ENCODE results near the gene TENM3. TPM values are rescaled to one million over a fixed set of nuclear protein-coding genes. Genes with fewer than 3 reads are reported as not detected.

Gene TENM3
- total RNA-seq, 1 donor from 2014 or later = 11.0 TPM

DNA sequence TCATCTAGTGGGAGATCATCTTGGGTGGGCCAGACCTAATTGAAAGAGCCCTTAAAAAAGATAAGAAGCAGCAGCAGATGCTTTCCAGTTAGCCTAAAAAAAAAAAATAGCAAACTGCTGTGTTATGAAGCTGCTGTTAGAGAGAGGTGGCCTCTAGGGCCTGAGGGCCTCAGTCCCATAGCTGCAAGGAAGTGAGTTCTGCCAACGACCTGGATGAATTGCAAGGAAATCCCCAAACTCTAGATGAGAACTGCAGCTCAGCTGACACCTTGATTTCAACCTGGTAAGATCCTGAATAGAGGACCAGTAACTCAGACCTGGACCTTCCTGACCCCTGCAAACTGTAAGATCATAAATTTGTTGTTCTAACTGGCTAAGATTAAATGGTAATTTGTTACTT, 275.2 kb downstream of the TENM3 start:
- Histone ChIP-seq H3K27me3 (no peaks in the 10 kb centered on the region), H3K27ac (no peak overlapping the region), H3K4me3 (no peak overlapping the region), H3K9me3 (no peaks in the 10 kb centered on the region), H3K36me3 (no peaks in the 10 kb centered on the region), H3K4me1 (no peaks in the 10 kb centered on the region)
- TF ChIP-seq, protein P1, sequence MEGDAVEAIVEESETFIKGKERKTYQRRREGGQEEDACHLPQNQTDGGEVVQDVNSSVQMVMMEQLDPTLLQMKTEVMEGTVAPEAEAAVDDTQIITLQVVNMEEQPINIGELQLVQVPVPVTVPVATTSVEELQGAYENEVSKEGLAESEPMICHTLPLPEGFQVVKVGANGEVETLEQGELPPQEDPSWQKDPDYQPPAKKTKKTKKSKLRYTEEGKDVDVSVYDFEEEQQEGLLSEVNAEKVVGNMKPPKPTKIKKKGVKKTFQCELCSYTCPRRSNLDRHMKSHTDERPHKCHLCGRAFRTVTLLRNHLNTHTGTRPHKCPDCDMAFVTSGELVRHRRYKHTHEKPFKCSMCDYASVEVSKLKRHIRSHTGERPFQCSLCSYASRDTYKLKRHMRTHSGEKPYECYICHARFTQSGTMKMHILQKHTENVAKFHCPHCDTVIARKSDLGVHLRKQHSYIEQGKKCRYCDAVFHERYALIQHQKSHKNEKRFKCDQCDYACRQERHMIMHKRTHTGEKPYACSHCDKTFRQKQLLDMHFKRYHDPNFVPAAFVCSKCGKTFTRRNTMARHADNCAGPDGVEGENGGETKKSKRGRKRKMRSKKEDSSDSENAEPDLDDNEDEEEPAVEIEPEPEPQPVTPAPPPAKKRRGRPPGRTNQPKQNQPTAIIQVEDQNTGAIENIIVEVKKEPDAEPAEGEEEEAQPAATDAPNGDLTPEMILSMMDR (IDR thresholded peaks at IDR 0.05) = no peak
- TF ChIP-seq POLR2AphosphoS5 (IDR thresholded peaks at IDR 0.05; ENCODE audit: insufficient read depth in 1 of 2, low read depth in 1 of 2) (no peak), POLR2A (IDR thresholded peaks at IDR 0.05) (no peak)
- intact Hi-C loops (cut with DNase I) = no loop called here
- no peak for DNase-seq (ENCODE audit: extremely low spot score in 2 of 2)

DNA sequence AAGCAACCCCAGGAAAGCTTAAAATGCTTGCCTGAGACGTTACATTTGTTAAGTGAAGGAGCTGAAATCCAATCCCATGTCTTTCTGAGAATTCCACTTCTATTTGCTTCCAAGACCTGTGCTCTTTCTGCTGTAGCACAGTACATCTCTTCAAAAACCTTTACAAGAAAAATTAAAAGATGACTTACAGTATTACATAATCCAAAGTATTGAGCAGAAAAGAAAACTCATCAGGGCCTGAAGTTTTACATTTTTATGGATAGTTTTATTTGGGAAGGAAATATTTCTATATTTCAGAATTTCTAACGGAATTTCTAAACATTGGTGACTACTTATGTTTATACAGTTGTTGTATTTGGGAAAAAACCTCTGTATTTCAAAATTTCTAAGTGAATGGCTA, 276.3 kb downstream of the TENM3 start:
- Histone ChIP-seq H3K9me3 (no peaks in the 10 kb centered on the region), H3K27me3 (no peaks in the 10 kb centered on the region), H3K27ac (no peak overlapping the region), H3K4me3 (no peak overlapping the region), H3K4me1 (no peaks in the 10 kb centered on the region), H3K36me3 (no peaks in the 10 kb centered on the region)
- no peak for DNase-seq (ENCODE audit: extremely low spot score in 2 of 2)
- intact Hi-C loops (cut with DNase I) = no loop called here
- TF ChIP-seq POLR2AphosphoS5 (IDR thresholded peaks at IDR 0.05; ENCODE audit: insufficient read depth in 1 of 2, low read depth in 1 of 2) (no peak), POLR2A (IDR thresholded peaks at IDR 0.05) (no peak)
- TF ChIP-seq, protein P1 (IDR thresholded peaks at IDR 0.05) = no peak

DNA sequence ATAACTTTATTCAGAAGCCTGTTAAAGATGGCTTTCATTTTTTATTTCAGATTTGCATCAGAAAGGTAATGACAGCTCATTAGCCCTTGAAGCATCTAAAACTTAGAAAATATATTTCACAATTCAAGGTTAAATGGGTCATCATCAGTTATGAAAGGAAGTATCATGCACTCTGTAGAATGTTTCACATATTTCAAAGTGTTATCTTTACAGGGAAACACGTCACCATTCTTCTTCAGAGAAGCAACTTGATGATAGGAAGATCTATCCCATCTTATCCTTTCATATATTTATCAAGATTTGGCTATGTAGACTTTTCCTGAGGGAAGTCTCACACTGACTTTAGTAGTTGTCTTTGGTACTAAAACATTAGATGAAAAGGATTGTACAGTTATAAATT, 277.8 kb downstream of the TENM3 start:
- Histone ChIP-seq H3K4me3 (no peak overlapping the region), H3K9me3 (no peaks in the 10 kb centered on the region), H3K27ac (no peak overlapping the region), H3K36me3 (no peaks in the 10 kb centered on the region), H3K4me1 (no peaks in the 10 kb centered on the region), H3K27me3 (no peaks in the 10 kb centered on the region)
- no peak for DNase-seq (ENCODE audit: extremely low spot score in 2 of 2)
- TF ChIP-seq POLR2AphosphoS5 (IDR thresholded peaks at IDR 0.05; ENCODE audit: insufficient read depth in 1 of 2, low read depth in 1 of 2) (no peak), POLR2A (IDR thresholded peaks at IDR 0.05) (no peak)
- TF ChIP-seq, protein P1 (IDR thresholded peaks at IDR 0.05) = no peak
- intact Hi-C loops (cut with DNase I) = no loop called here

DNA sequence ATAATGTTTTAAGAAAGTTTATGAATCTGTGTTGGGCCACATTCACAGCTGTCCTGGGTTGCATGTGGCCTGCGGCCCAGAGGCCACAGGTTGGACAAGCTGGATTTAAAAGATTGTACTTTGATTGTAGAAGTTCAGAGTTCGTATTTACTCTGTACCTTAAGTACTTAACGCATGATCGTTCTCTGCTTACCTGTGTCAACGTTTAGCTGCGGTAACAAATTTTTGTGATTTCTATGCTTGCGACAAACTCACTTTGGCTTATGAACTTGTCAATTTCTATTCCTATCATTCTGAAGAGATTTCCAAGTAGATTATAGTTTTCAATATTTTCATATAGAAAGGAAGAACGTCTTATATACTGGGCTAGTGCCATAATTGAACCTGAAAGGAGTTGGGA, 285.6 kb downstream of the TENM3 start:
- H3K36me3 ChIP-seq = no peaks in the 10 kb centered on the region
- intact Hi-C loops (cut with DNase I) = no loop called here

DNA sequence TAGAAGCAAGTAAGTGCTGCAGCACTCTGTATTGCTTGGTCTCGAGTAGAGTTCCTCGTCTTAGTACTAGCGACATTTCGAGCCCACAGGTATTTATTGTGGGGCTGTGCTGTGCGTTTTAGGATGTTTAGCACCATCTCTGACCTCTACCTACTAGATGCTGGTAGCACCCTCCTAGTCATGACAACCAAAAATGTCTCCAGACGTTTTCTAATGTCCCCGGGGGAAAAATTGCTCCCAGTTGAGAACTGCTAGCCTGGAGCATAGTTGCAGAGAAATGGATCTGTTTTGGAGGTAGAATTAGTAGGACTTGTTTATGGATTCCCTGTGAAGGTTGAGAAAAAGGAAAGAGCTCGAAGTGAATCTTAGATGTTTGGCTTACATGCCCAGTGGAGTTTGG, 287.2 kb downstream of the TENM3 start:
- Histone ChIP-seq H3K27me3 (no peaks in the 10 kb centered on the region), H3K36me3 (no peaks in the 10 kb centered on the region), H3K9me3 (no peaks in the 10 kb centered on the region), H3K4me3 (no peak overlapping the region), H3K27ac (no peak overlapping the region), H3K4me1 (no peaks in the 10 kb centered on the region)
- no peak for TF ChIP-seq POLR2AphosphoS5 (IDR thresholded peaks at IDR 0.05; ENCODE audit: insufficient read depth in 1 of 2, low read depth in 1 of 2)
- no peak for TF ChIP-seq POLR2A (IDR thresholded peaks at IDR 0.05)
- TF ChIP-seq, protein P1 (IDR thresholded peaks at IDR 0.05) = no peak
- DNase-seq (ENCODE audit: extremely low spot score in 2 of 2) = no peak
- intact Hi-C loops (cut with DNase I) = no loop called here

More for the DNA sequence above, 285.6 kb downstream of the TENM3 start:
- H3K4me1 ChIP-seq = no peaks in the 10 kb centered on the region
- DNase-seq (ENCODE audit: extremely low spot score in 2 of 2) = no peak
- H3K27me3 ChIP-seq = no peaks in the 10 kb centered on the region
- H3K27ac ChIP-seq = no peak overlapping the region
- TF ChIP-seq POLR2AphosphoS5 (IDR thresholded peaks at IDR 0.05; ENCODE audit: insufficient read depth in 1 of 2, low read depth in 1 of 2) (no peak), POLR2A (IDR thresholded peaks at IDR 0.05) (no peak)
- TF ChIP-seq, protein P1 (IDR thresholded peaks at IDR 0.05) = no peak
- H3K9me3 ChIP-seq = no peaks in the 10 kb centered on the region
- H3K4me3 ChIP-seq = no peak overlapping the region

Measured in vagina (tissue), 2 donors.